Subcutaneous adipose tissue (tissue), 4 donors: ENCODE data around the gene DDC. TPM values are rescaled to one million over a fixed set of nuclear protein-coding genes. Genes with fewer than 3 reads are reported as not detected.

Experiments used
- total RNA-seq, 4 donors: library from RNA; depleted of rRNA; stranded (reverse); fragments of >200 nt; gene quantifications; one replicate each; pipeline ENCODE4 v1.1.0, GENCODE V29; 2016
- TF ChIP-seq, protein P1 (sequence below): fragments of 450-650 bp; IDR thresholded peaks from one replicate; pipeline ENCODE4 v1.5.1; 2016; ENCODE audit warnings: low read depth, mild to moderate bottlenecking, control low read depth, antibody characterized with exemption, moderate library complexity

The DDC gene
- total RNA-seq, 4 donors from 2014 or later = not detected

- TF ChIP-seq, protein P1, sequence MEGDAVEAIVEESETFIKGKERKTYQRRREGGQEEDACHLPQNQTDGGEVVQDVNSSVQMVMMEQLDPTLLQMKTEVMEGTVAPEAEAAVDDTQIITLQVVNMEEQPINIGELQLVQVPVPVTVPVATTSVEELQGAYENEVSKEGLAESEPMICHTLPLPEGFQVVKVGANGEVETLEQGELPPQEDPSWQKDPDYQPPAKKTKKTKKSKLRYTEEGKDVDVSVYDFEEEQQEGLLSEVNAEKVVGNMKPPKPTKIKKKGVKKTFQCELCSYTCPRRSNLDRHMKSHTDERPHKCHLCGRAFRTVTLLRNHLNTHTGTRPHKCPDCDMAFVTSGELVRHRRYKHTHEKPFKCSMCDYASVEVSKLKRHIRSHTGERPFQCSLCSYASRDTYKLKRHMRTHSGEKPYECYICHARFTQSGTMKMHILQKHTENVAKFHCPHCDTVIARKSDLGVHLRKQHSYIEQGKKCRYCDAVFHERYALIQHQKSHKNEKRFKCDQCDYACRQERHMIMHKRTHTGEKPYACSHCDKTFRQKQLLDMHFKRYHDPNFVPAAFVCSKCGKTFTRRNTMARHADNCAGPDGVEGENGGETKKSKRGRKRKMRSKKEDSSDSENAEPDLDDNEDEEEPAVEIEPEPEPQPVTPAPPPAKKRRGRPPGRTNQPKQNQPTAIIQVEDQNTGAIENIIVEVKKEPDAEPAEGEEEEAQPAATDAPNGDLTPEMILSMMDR = no peak
Measured at GRCh38 chr7:50565559-50565916, 333 bp upstream of the DDC start.

GRCh38 chr7:50564171-50564570, 1.0 kb downstream of the DDC start:
- TF ChIP-seq, protein P1 = no peak

- TF ChIP-seq, protein P1 = no peak
Measured at GRCh38 chr7:50562136-50562535, 3.1 kb downstream of the DDC start.

- TF ChIP-seq, protein P1 = no peak
Measured at GRCh38 chr7:50560865-50561351, 4.3 kb downstream of the DDC start.

GRCh38 chr7:50559881-50560280, 5.3 kb downstream of the DDC start:
- TF ChIP-seq, protein P1 = no peak

DNA sequence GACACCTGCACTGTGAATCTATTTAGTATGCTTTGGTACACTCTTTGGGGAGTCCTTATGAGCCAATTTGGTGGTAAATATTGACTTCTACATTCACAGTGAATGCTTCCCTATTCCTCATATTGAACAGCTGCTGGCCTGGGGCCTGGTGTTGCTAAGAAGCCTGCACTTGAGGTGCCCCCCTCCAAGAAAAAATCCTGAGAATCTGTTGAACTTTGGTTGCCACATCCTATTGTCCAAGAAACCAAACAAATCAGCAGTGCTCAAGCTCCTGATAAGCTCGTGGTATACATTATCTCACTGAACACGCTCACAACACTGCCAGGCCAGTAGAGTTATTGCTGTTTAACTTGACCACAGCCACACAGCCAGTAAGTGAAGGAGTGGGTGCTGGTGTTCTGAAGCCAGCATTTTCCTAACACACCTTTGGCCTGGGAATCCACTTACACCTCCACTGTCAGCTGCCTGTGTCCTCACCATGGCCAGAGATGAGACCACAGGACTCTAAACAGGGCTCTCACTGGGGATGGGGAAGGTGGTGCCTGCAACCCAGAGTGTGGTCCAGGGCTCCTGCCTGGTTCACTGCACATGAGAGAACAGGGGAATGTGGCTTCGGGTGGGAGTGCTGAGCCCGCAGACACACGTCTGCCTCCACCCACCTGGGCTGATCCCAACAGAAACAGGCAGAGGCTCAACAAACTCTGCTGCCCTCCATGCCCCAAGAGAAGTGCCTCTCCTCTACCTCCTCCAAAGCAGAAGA, 6.7 kb downstream of the DDC start:
- TF ChIP-seq, protein P1 = no peak

GRCh38 chr7:50557099-50557498, 8.1 kb downstream of the DDC start:
- TF ChIP-seq, protein P1 = no peak
